Activated T-helper 2 cell treated with anti-CD3 and anti-CD28 coated beads, Interferon-gamma antibody, Interleukin-2, Interleukin-4, amounts not matched to agents 10 μg/mL and 5 μg/mL and 100 μg/mL, durations not matched to agents 14 hours and 24 hours and 36 hours (primary cell): Measurements from ENCODE around the gene MANEAL. TPM values are rescaled to one million over a fixed set of nuclear protein-coding genes. Genes with fewer than 3 reads are reported as not detected.
"Not testable (repeated sequence)": the region's sequence is repeated elsewhere in the genome, so short reads cannot be mapped to it uniquely, and the experiment has no call there.

Source experiments
- DNase-seq: peaks from one replicate; pipeline ENCODE4 v3.0.0; 2021; ENCODE audit warnings: low spot score
- H3K27ac Mint-ChIP-seq: one replicate; pipeline ENCODE4 v1.8.0; 2021; ENCODE audit warnings: mixed read lengths
- H3K27me3 Mint-ChIP-seq: one replicate; pipeline ENCODE4 v1.8.0; 2021; ENCODE audit warnings: low read depth, mixed read lengths
- H3K36me3 Mint-ChIP-seq: one replicate; pipeline ENCODE4 v1.8.0; 2021; ENCODE audit warnings: low read depth, mixed read lengths
- H3K4me1 Mint-ChIP-seq: one replicate; pipeline ENCODE4 v1.8.0; 2021; ENCODE audit warnings: low read depth, mixed read lengths
- H3K4me3 Mint-ChIP-seq: one replicate; pipeline ENCODE4 v1.8.0; 2021; ENCODE audit warnings: low read depth, mild to moderate bottlenecking, moderate library complexity, mixed read lengths
- H3K9me3 Mint-ChIP-seq: one replicate; pipeline ENCODE4 v1.8.0; 2021; ENCODE audit warnings: mixed read lengths
- intact Hi-C: fragments of 100-400 bp; cut with micrococcal nuclease; formaldehyde crosslinking; loops from one replicate; pipeline ENCODE4 v1.15.1; 2023
- total RNA-seq: library from RNA; stranded (reverse); gene quantifications from 2 replicates; pipeline ENCODE4 v1.2.3, GENCODE V29; 2022

The MANEAL gene
- total RNA-seq, 1 donor from 2014 or later: 0.94 TPM

DNA sequence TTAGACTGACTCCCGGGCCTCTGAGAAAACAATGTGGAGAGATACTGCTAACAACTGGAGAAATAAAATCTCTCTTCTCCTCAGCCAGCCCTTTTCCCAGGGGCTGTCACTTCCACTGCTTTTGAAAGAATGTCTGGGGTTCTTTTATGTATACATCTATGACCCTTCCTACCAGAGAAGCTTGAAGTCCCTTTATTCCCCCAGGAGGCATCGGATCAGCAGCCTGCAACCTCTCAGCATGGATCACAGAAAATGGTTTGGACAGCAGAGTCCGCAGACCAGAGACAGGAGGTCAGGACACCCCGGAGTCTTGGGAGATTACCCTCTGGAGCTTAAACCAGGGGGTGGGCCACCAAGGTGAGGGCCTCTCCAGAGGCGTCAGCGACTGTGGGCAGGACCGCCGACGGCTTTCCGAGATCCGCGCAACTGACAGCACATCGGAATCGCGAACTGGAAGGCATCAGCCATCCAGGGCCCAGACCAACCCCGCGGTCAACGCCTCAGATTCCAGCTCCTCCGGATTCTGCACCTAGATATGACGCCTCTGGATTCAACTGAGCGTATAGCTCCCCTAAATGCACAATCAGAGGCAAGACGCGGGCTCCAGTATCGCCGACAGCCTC, 29.7 kb upstream of the MANEAL start:
- no peaks in the 10 kb centered on the region for H3K36me3 Mint-ChIP-seq
- no peak for DNase-seq
- H3K9me3 Mint-ChIP-seq: no peaks in the 10 kb centered on the region
- H3K4me1 Mint-ChIP-seq: peaks cover 9% of the 10 kb centered on the region
- intact Hi-C loops: no loop called here
- peaks cover 58% of the 10 kb centered on the region for H3K27me3 Mint-ChIP-seq
- H3K27ac Mint-ChIP-seq: no peak overlapping the region
- H3K4me3 Mint-ChIP-seq: no peak overlapping the region

GRCh38 chr1:37764414-37764825, 29.2 kb upstream of the MANEAL start:
- Mint-ChIP-seq H3K4me1 (peaks cover 9% of the 10 kb centered on the region), H3K27me3 (peaks cover 60% of the 10 kb centered on the region), H3K9me3 (no peaks in the 10 kb centered on the region), H3K27ac (no peak overlapping the region), H3K36me3 (no peaks in the 10 kb centered on the region), H3K4me3 (no peak overlapping the region)
- peak; percentile 44 for DNase-seq
- intact Hi-C loops: no loop called here

- Mint-ChIP-seq H3K4me3 (peak within 1 kb of the TSS; percentile 35), H3K27me3 (peaks cover 62% of the 10 kb centered on the region), H3K9me3 (no peaks in the 10 kb centered on the region), H3K36me3 (no peaks in the 10 kb centered on the region), H3K4me1 (peaks cover 9% of the 10 kb centered on the region), H3K27ac (no peak within 1 kb of the TSS)
- intact Hi-C loops: no loop called here
- DNase-seq: no peak
Observed at GRCh38 chr1:37764888-37765441, 28.7 kb upstream of the MANEAL start, which contains the start of gene EPHA10. EPHA10 (minus strand) TSS chr1:37765120; CDS start chr1:37765066, 54 bp downstream.

DNA sequence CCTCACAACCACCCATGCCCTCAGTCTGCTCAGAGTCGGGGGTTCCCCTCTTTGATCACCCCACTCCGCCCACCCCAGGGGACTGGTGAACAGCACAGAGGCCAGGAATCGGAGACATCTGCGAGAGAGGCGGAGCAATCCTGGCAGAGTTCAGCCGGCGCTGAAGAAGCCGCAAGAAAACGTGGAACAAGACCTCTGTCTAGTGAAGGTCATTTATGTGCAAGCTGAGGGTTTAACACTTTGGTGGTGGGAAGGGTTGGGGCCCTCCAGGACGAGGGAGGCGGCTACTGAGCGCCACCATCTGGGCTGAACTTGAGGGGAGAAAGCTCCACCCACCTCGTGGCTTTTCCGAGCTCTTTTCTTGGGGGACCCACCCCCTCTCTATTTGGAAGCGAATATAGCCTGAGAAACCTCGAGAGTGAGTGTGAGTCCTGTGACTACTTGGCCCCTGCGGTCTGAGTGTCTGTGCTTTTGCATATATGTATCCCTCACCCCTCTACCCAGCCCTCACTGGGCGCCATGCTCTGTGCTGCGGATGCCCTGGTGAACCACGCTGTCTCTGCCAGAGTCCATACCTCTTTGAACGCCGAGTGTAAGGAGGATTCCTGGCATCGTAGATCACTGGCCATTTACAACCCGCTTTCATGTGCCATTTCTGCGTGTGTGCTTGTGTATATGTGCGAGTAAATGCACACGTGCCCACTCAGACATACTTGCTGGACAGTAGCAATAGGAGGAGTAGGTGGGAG, 27.6 kb upstream of the MANEAL start:
- no peak for DNase-seq
- intact Hi-C loops: no loop called here
- Mint-ChIP-seq H3K4me3 (peak overlapping the region; percentile 35), H3K4me1 (peaks cover 9% of the 10 kb centered on the region), H3K27me3 (peaks cover 70% of the 10 kb centered on the region), H3K27ac (no peak overlapping the region), H3K9me3 (no peaks in the 10 kb centered on the region), H3K36me3 (no peaks in the 10 kb centered on the region)

DNA sequence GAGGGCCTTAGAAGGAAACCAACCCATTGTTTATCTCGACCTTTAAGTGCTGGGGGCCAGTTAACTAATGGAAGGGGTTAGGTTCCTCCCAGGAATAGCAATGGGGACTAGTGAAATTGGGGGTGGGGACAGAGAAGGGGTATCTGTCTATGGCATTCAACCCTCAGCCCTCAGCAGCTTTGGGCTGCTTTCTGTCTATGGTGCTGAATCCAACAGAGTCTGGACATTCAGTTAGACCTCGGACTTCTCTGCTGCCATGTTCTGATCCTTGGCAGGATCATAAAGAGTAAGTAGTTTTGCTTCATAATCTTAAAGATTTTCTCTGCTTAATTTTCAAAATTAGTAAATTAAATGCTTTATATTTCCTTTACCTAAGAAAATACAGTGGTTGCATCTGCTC, 26.2 kb upstream of the MANEAL start:
- DNase-seq: no peak
- H3K4me1 Mint-ChIP-seq: peaks cover 9% of the 10 kb centered on the region
- intact Hi-C loops: no loop called here
- no peak overlapping the region for H3K4me3 Mint-ChIP-seq
- no peaks in the 10 kb centered on the region for H3K36me3 Mint-ChIP-seq
- H3K27me3 Mint-ChIP-seq: peaks cover 67% of the 10 kb centered on the region
- no peaks in the 10 kb centered on the region for H3K9me3 Mint-ChIP-seq
- H3K27ac Mint-ChIP-seq: no peak overlapping the region

DNA sequence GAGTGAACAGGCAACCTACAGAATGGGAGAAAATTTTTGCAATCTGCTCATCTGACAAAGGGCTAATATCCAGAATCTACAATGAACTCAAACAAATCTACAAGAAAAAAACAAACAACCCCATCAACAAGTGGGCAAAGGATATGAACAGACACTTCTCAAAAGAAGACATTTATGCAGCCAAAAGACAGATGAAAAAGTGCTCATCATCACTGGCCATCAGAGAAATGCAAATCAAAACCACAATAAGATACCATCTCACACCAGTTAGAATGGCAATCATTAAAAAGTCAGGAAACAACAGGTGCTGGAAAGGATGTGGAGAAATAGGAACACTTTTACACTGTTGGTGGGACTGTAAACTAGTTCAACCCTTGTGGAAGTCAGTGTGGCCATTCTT, 22.2 kb upstream of the MANEAL start:
- H3K4me3 Mint-ChIP-seq, H3K9me3 Mint-ChIP-seq, intact Hi-C loops, DNase-seq, H3K27ac Mint-ChIP-seq, H3K36me3 Mint-ChIP-seq, H3K4me1 Mint-ChIP-seq: not testable (repeated sequence)
- peaks cover 33% of the 10 kb centered on the region for H3K27me3 Mint-ChIP-seq

GRCh38 chr1:37776946-37777516, 16.6 kb upstream of the MANEAL start:
- H3K4me3 Mint-ChIP-seq: no peak overlapping the region
- H3K36me3 Mint-ChIP-seq: no peaks in the 10 kb centered on the region
- H3K4me1 Mint-ChIP-seq: peaks cover 4% of the 10 kb centered on the region
- peaks cover 6% of the 10 kb centered on the region for H3K27me3 Mint-ChIP-seq
- DNase-seq: no peak
- no peaks in the 10 kb centered on the region for H3K9me3 Mint-ChIP-seq
- intact Hi-C loops: no loop called here
- H3K27ac Mint-ChIP-seq: no peak overlapping the region

DNA sequence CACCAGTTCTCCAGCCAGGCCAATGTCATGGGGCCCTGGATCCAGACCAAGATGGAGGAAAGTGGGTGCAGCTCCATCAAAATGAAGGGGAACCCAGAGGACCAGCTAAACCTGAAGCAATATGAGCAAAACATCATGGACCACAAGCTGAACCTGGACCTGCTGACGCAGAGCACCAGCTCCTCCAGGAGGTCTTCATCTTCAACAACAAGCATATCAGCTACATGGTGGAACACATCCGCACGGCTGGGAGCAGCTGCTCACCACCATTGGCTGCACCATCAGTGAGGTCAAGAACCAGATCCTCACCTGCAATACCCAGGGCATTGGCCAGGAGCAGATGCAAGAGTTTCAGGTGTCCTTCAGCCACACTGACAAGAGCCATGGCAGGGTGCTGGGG, 15.0 kb upstream of the MANEAL start:
- no peak overlapping the region for H3K4me3 Mint-ChIP-seq
- intact Hi-C loops: no loop called here
- H3K4me1 Mint-ChIP-seq: peaks cover 4% of the 10 kb centered on the region
- H3K27ac Mint-ChIP-seq: no peak overlapping the region
- H3K9me3 Mint-ChIP-seq: no peaks in the 10 kb centered on the region
- no peak for DNase-seq
- H3K27me3 Mint-ChIP-seq: peaks cover 6% of the 10 kb centered on the region
- no peaks in the 10 kb centered on the region for H3K36me3 Mint-ChIP-seq

- intact Hi-C loops: no loop called here
- no peaks in the 10 kb centered on the region for H3K9me3 Mint-ChIP-seq
- no peak overlapping the region for H3K27ac Mint-ChIP-seq
- H3K36me3 Mint-ChIP-seq: no peaks in the 10 kb centered on the region
- DNase-seq: no peak
- peaks cover 14% of the 10 kb centered on the region for H3K27me3 Mint-ChIP-seq
- no peak overlapping the region for H3K4me3 Mint-ChIP-seq
- H3K4me1 Mint-ChIP-seq: peaks cover under 1% of the 10 kb centered on the region
Observed at GRCh38 chr1:37782491-37782890, 11.2 kb upstream of the MANEAL start.

DNA sequence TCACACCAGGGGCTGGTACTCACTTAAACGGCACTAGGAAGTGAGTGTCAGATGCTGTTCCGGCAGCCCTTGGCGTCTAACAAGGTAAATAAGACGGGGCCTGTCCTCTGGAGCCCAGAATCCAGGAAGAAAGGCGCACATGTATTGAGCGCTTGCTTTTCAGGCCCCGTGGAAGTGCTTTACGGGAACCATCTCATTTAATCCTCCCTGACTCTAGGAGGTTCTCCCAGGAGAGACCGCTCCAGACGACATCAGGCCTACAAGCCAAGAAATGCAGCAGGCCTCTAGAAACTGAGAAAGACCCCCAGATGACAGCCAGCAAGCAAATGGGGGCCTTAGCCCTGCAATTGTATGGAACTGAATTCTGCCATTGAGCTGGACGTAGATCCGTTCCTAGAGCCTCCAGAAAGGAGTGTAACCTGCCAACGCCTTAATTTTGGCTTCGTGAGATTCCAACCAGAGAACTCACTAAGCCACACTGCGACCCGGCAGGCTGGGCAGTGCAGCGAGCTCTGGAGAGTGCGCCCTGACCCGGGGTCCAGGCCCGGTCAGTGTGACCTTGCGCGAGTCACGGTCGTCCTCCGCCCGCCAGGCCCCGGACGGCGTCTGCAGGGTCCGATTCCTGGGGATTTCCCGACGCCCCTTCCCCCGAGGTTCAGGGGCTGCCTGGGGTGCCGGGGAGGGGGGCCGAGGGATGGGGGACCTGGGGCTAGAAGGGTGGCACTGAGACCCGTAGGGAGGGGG, 532 bp upstream of the MANEAL start:
- peak overlapping the region; percentile 5 for H3K4me3 Mint-ChIP-seq
- no peak for DNase-seq
- no peak overlapping the region for H3K27ac Mint-ChIP-seq
- H3K27me3 Mint-ChIP-seq: peaks cover 41% of the 10 kb centered on the region
- peaks cover 10% of the 10 kb centered on the region for H3K4me1 Mint-ChIP-seq
- intact Hi-C loops: no loop called here
- H3K9me3 Mint-ChIP-seq: no peaks in the 10 kb centered on the region
- H3K36me3 Mint-ChIP-seq: no peaks in the 10 kb centered on the region

GRCh38 chr1:37794372-37795339, 1.0 kb downstream of the MANEAL start:
- no peaks in the 10 kb centered on the region for H3K9me3 Mint-ChIP-seq
- peaks cover 37% of the 10 kb centered on the region for H3K27me3 Mint-ChIP-seq
- intact Hi-C loops: loop anchor here (2.0 kb wide), 1 partner anchor 60 kb away; no protein-coding TSS in a partner anchor
- peaks cover 7% of the 10 kb centered on the region for H3K36me3 Mint-ChIP-seq
- H3K4me3 Mint-ChIP-seq: peak overlapping the region; percentile 66
- peaks cover 10% of the 10 kb centered on the region for H3K4me1 Mint-ChIP-seq
- no peak for DNase-seq
- H3K27ac Mint-ChIP-seq: no peak overlapping the region
